GM21381 (cell line): ENCODE results near the gene TMEM131L.
"Not testable (repeated sequence)": the region's sequence is repeated elsewhere in the genome, so short reads cannot be mapped to it uniquely, and the experiment has no call there.

ENCODE experiments used
- ATAC-seq: cut with Tn5 transposase; IDR thresholded peaks from one replicate; pipeline ENCODE4 v1.9.1; 2021; ENCODE audit warnings: mild to moderate bottlenecking, moderate library complexity; ENCODE audit not compliant: unreplicated experiment

The TMEM131L gene

GRCh38 chr4:153643406-153644383 is 177.5 kb downstream of the TMEM131L start:
- peak; percentile 92 for ATAC-seq

- no peak for ATAC-seq
Observed at GRCh38 chr4:153645183-153645582, 179.0 kb downstream of the TMEM131L start.

- no peak for ATAC-seq
Observed at GRCh38 chr4:153646261-153646660, 180.1 kb downstream of the TMEM131L start.

GRCh38 chr4:153646978-153647377 is 180.8 kb downstream of the TMEM131L start:
- no peak for ATAC-seq

GRCh38 chr4:153647975-153648374 is 181.8 kb downstream of the TMEM131L start:
- ATAC-seq: no peak

- ATAC-seq: no peak
Observed at GRCh38 chr4:153649572-153649991, 183.4 kb downstream of the TMEM131L start.

- no peak for ATAC-seq
Observed at GRCh38 chr4:153651116-153651515, 185.0 kb downstream of the TMEM131L start.

- ATAC-seq: no peak
Observed at GRCh38 chr4:153651587-153651986, 185.4 kb downstream of the TMEM131L start.

GRCh38 chr4:153652051-153652784 is 186.1 kb downstream of the TMEM131L start:
- ATAC-seq: no peak

GRCh38 chr4:153655002-153655541 is 188.9 kb downstream of the TMEM131L start:
- ATAC-seq: no peak

- no peak for ATAC-seq
Observed at GRCh38 chr4:153655928-153656327, 189.8 kb downstream of the TMEM131L start.

- no peak for ATAC-seq
Observed at GRCh38 chr4:153661215-153661822, 195.2 kb downstream of the TMEM131L start.

GRCh38 chr4:153661908-153662307 is 195.7 kb downstream of the TMEM131L start:
- no peak for ATAC-seq

GRCh38 chr4:153663667-153664066 is 197.5 kb downstream of the TMEM131L start:
- ATAC-seq: no peak

- not testable (repeated sequence) for ATAC-seq
Observed at GRCh38 chr4:153666505-153666904, 200.3 kb downstream of the TMEM131L start.

- no peak for ATAC-seq
Observed at GRCh38 chr4:153668647-153669046, 202.5 kb downstream of the TMEM131L start.

GRCh38 chr4:153669838-153670237 is 203.7 kb downstream of the TMEM131L start:
- ATAC-seq: no peak

- no peak for ATAC-seq
Observed at GRCh38 chr4:153676486-153676885, 210.3 kb downstream of the TMEM131L start.

- no peak for ATAC-seq
Observed at GRCh38 chr4:153676984-153677383, 210.8 kb downstream of the TMEM131L start.

- no peak for ATAC-seq
Observed at GRCh38 chr4:153679486-153679885, 213.3 kb downstream of the TMEM131L start.

GRCh38 chr4:153683763-153684181 is 217.6 kb downstream of the TMEM131L start:
- no peak for ATAC-seq
